Measurements from ENCODE around the gene KIAA1549. TPM values are rescaled to one million over a fixed set of nuclear protein-coding genes. Genes with fewer than 3 reads are reported as not detected.
"Not testable (repeated sequence)": the region's sequence is repeated elsewhere in the genome, so short reads cannot be mapped to it uniquely, and the experiment has no call there.

KIAA1549 gene
- total RNA-seq, 1 donor from 2014 or later, result 8.7 TPM

- DNase-seq (ENCODE audit: extremely low read depth, low read depth, low spot score), result no peak
Observed at GRCh38 chr7:138945821-138946220, 35.4 kb downstream of the KIAA1549 start.

- DNase-seq (ENCODE audit: extremely low read depth, low read depth, low spot score), result no peak
Observed at GRCh38 chr7:138945154-138945553, 36.0 kb downstream of the KIAA1549 start.

- no peak for DNase-seq (ENCODE audit: extremely low read depth, low read depth, low spot score)
Observed at GRCh38 chr7:138944592-138944991, 36.6 kb downstream of the KIAA1549 start.

- DNase-seq (ENCODE audit: extremely low read depth, low read depth, low spot score), result no peak
Observed at GRCh38 chr7:138943061-138943460, 38.1 kb downstream of the KIAA1549 start.

GRCh38 chr7:138941545-138941944 is 39.6 kb downstream of the KIAA1549 start:
- no peak for DNase-seq (ENCODE audit: extremely low read depth, low read depth, low spot score)

GRCh38 chr7:138940602-138941001 is 40.6 kb downstream of the KIAA1549 start:
- not testable (repeated sequence) for DNase-seq (ENCODE audit: extremely low read depth, low read depth, low spot score)

GRCh38 chr7:138937484-138937883 is 43.7 kb downstream of the KIAA1549 start:
- no peak for DNase-seq (ENCODE audit: extremely low read depth, low read depth, low spot score)

- DNase-seq (ENCODE audit: extremely low read depth, low read depth, low spot score), result no peak
Observed at GRCh38 chr7:138935465-138936011, 45.7 kb downstream of the KIAA1549 start.

GRCh38 chr7:138934861-138935260 is 46.3 kb downstream of the KIAA1549 start:
- no peak for DNase-seq (ENCODE audit: extremely low read depth, low read depth, low spot score)

- DNase-seq (ENCODE audit: extremely low read depth, low read depth, low spot score), result no peak
Observed at GRCh38 chr7:138934367-138934766, 46.8 kb downstream of the KIAA1549 start.

GRCh38 chr7:138932870-138933269 is 48.3 kb downstream of the KIAA1549 start:
- DNase-seq (ENCODE audit: extremely low read depth, low read depth, low spot score), result no peak

- no peak for DNase-seq (ENCODE audit: extremely low read depth, low read depth, low spot score)
Observed at GRCh38 chr7:138932427-138932826, 48.8 kb downstream of the KIAA1549 start.

- no peak for DNase-seq (ENCODE audit: extremely low read depth, low read depth, low spot score)
Observed at GRCh38 chr7:138929969-138930368, 51.2 kb downstream of the KIAA1549 start.

- no peak for DNase-seq (ENCODE audit: extremely low read depth, low read depth, low spot score)
Observed at GRCh38 chr7:138926241-138926612, 55.0 kb downstream of the KIAA1549 start.

GRCh38 chr7:138924501-138925225 is 56.5 kb downstream of the KIAA1549 start:
- DNase-seq (ENCODE audit: extremely low read depth, low read depth, low spot score), result no peak

- no peak for DNase-seq (ENCODE audit: extremely low read depth, low read depth, low spot score)
Observed at GRCh38 chr7:138921277-138921676, 59.9 kb downstream of the KIAA1549 start.

- DNase-seq (ENCODE audit: extremely low read depth, low read depth, low spot score), result no peak
Observed at GRCh38 chr7:138919911-138920310, 61.3 kb downstream of the KIAA1549 start.

GRCh38 chr7:138919216-138919615 is 62.0 kb downstream of the KIAA1549 start:
- no peak for DNase-seq (ENCODE audit: extremely low read depth, low read depth, low spot score)

GRCh38 chr7:138918756-138919155 is 62.4 kb downstream of the KIAA1549 start:
- no peak for DNase-seq (ENCODE audit: extremely low read depth, low read depth, low spot score)

GRCh38 chr7:138918176-138918575 is 63.0 kb downstream of the KIAA1549 start:
- no peak for DNase-seq (ENCODE audit: extremely low read depth, low read depth, low spot score)

GRCh38 chr7:138917771-138918170 is 63.4 kb downstream of the KIAA1549 start:
- DNase-seq (ENCODE audit: extremely low read depth, low read depth, low spot score), result no peak

GRCh38 chr7:138916731-138917130 is 64.5 kb downstream of the KIAA1549 start:
- no peak for DNase-seq (ENCODE audit: extremely low read depth, low read depth, low spot score)

GRCh38 chr7:138916275-138916674 is 64.9 kb downstream of the KIAA1549 start:
- no peak for DNase-seq (ENCODE audit: extremely low read depth, low read depth, low spot score)

All from glomerular endothelial cell (primary cell).